HepG2 (cell line): ENCODE measurements around the gene CTXN1. TPM values are rescaled to one million over a fixed set of nuclear protein-coding genes. Genes with fewer than 3 reads are reported as not detected.

ENCODE experiments used
- ATF5 ChIP-seq: sonication (generic); formaldehyde crosslinking; IDR thresholded peaks from 2 replicates; pipeline ENCODE4 v1.4.0; 2020; ENCODE audit warnings: mild to moderate bottlenecking, low read depth, missing genetic modification reagents
- CBX5 ChIP-seq: sonication (generic); formaldehyde crosslinking; IDR thresholded peaks from 2 replicates; pipeline ENCODE4 v1.4.0; 2020; ENCODE audit warnings: missing genetic modification reagents, borderline replicate concordance
- DNMT1 ChIP-seq: sonication (generic); formaldehyde crosslinking; IDR thresholded peaks from 2 replicates; pipeline ENCODE4 v1.5.1; 2020; ENCODE audit warnings: mild to moderate bottlenecking, missing genetic modification reagents
- FOXO1 ChIP-seq: sonication (generic); formaldehyde crosslinking; IDR thresholded peaks from 2 replicates; pipeline ENCODE4 v1.4.0; 2020; ENCODE audit warnings: missing genetic modification reagents
- FOXP1 ChIP-seq, 2 experiments: fragments of 450-650 bp in 1 of 2; IDR thresholded peaks; 2 replicates each; pipeline ENCODE4 v1.6.1; 2017 to 2018; ENCODE audit warnings: antibody characterized with exemption in 1 of 2
- GATAD2A ChIP-seq: IDR thresholded peaks from 2 replicates; pipeline ENCODE4 v1.6.1; 2016
- HDAC2 ChIP-seq: sonication (generic); formaldehyde crosslinking; IDR thresholded peaks from 2 replicates; pipeline ENCODE4 v1.4.0; 2020; ENCODE audit warnings: missing genetic modification reagents
- MTA1 ChIP-seq: sonication (generic); formaldehyde crosslinking; IDR thresholded peaks from 2 replicates; pipeline ENCODE4 v1.4.0; 2020; ENCODE audit warnings: missing genetic modification reagents, mild to moderate bottlenecking, borderline replicate concordance
- NCOA1 ChIP-seq: sonication (generic); formaldehyde crosslinking; IDR thresholded peaks from 2 replicates; pipeline ENCODE4 v1.9.0; 2021; ENCODE audit warnings: missing genetic modification reagents
- NFATC3 ChIP-seq: sonication (generic); formaldehyde crosslinking; IDR thresholded peaks from 2 replicates; pipeline ENCODE4 v1.5.1; 2020; ENCODE audit warnings: mild to moderate bottlenecking, missing genetic modification reagents
- PLRG1 ChIP-seq: fragments of 450-650 bp; conservative IDR thresholded peaks from 2 replicates; pipeline ENCODE4 v1.6.1; 2016
- RARA ChIP-seq: IDR thresholded peaks from 2 replicates; pipeline ENCODE4 v1.6.1; 2016; ENCODE audit warnings: missing genetic modification reagents, missing compliant biosample characterization
- SNAI1 ChIP-seq: sonication (generic); formaldehyde crosslinking; IDR thresholded peaks from 2 replicates; pipeline ENCODE4 v1.5.0; 2020; ENCODE audit warnings: mild to moderate bottlenecking, missing genetic modification reagents, borderline replicate concordance
- TBX2 ChIP-seq: sonication (generic); formaldehyde crosslinking; IDR thresholded peaks from 2 replicates; pipeline ENCODE4 v1.5.0; 2020; ENCODE audit warnings: missing genetic modification reagents, mild to moderate bottlenecking, borderline replicate concordance
- ZNF136 ChIP-seq: sonication (generic); formaldehyde crosslinking; IDR thresholded peaks from 2 replicates; pipeline ENCODE4 v1.8.1; 2022; ENCODE audit warnings: low read depth, mild to moderate bottlenecking, moderate library complexity, missing genetic modification reagents
- ZNF138 ChIP-seq: sonication (generic); formaldehyde crosslinking; IDR thresholded peaks from 2 replicates; pipeline ENCODE4 v1.5.0; 2020; ENCODE audit warnings: mild to moderate bottlenecking, low read depth, missing genetic modification reagents
- ZNF646 ChIP-seq: sonication (generic); formaldehyde crosslinking; IDR thresholded peaks from 2 replicates; pipeline ENCODE4 v1.9.0; 2021; ENCODE audit warnings: mild to moderate bottlenecking, missing genetic modification reagents
- ZNF713 ChIP-seq: sonication (generic); formaldehyde crosslinking; IDR thresholded peaks from 2 replicates; pipeline ENCODE4 v1.4.0; 2020; ENCODE audit warnings: mild to moderate bottlenecking, missing genetic modification reagents
- polyA plus RNA-seq, 8 experiments: library from polyadenylated mRNA; depleted of rRNA in 3 of 8; stranded (reverse) in 7 of 8; unstranded in 1 of 8; fragments of >200 nt; fragmentation: Illumina TruSeq in 4 of 8; extraction: Trizol in 4 of 8; gene quantifications; 2 replicates each; pipeline versions ENCODE4 v1.2.1 to v1.2.3, GENCODE V29; 2011 to 2016; ENCODE audit warnings: low read depth in 4 of 8, missing spikeins in 1 of 8, mixed read lengths in 1 of 8; ENCODE audit not compliant: insufficient read depth in 1 of 8
- total RNA-seq, 5 experiments: library from RNA; depleted of rRNA; stranded (reverse); fragments of >200 nt; fragmentation: Illumina TruSeq; extraction: Trizol; gene quantifications; 2 replicates each; pipeline ENCODE4 v1.2.3, GENCODE V29; 2016; ENCODE audit warnings: low read depth in 1 of 5
- TF ChIP-seq, protein P1 (sequence below): sonication (generic); formaldehyde crosslinking; IDR thresholded peaks from 2 replicates; pipeline ENCODE4; 2020; ENCODE audit warnings: missing genetic modification reagents, mild to moderate bottlenecking, borderline replicate concordance
- TF ChIP-seq, protein P2 (sequence below): IDR thresholded peaks from 2 replicates; pipeline ENCODE4 v1.6.1; 2012; ENCODE audit warnings: inconsistent platforms

CTXN1 gene
- total and polyA plus RNA-seq, 2 of the 13 experiments (the other 11 are each of a cell fraction or from before 2014, with no cell fraction given): 0.11 TPM; not detected in 1

DNA sequence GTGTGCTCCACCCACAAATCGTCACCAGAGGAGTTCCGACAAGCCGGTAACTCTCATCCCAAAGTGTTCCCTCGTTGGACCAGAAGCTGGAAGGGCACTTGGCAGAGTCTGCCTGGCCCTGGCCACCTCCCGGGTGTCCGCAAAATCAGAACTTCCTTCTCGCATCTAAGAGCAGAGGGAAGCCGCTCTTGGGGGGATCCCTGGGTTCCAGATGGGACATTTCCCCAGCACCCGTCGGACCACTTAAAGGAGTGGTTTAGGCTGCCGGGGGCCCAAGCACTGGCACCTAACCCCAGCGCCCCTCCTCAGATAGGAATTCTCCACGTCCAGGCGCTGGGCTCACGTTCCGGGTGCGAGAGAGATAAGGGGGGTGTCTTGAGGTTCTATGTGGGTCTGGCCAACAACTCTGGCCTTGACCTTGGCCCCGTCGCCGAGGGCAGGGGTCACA lies 23.1 kb downstream of the CTXN1 start (continued):
- TF ChIP-seq, protein P1, sequence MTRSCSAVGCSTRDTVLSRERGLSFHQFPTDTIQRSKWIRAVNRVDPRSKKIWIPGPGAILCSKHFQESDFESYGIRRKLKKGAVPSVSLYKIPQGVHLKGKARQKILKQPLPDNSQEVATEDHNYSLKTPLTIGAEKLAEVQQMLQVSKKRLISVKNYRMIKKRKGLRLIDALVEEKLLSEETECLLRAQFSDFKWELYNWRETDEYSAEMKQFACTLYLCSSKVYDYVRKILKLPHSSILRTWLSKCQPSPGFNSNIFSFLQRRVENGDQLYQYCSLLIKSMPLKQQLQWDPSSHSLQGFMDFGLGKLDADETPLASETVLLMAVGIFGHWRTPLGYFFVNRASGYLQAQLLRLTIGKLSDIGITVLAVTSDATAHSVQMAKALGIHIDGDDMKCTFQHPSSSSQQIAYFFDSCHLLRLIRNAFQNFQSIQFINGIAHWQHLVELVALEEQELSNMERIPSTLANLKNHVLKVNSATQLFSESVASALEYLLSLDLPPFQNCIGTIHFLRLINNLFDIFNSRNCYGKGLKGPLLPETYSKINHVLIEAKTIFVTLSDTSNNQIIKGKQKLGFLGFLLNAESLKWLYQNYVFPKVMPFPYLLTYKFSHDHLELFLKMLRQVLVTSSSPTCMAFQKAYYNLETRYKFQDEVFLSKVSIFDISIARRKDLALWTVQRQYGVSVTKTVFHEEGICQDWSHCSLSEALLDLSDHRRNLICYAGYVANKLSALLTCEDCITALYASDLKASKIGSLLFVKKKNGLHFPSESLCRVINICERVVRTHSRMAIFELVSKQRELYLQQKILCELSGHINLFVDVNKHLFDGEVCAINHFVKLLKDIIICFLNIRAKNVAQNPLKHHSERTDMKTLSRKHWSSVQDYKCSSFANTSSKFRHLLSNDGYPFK: no peak
- TF ChIP-seq NFATC3 (CRISPR knock-in tag) (no peak), ZNF136 (CRISPR knock-in tag) (no peak), GATAD2A (CRISPR knock-in tag) (no peak), ATF5 (CRISPR knock-in tag) (no peak), ZNF138 (CRISPR knock-in tag) (0 out of 2 replicates have a peak, but pooled peaks have one; percentile 25), DNMT1 (CRISPR knock-in tag) (no peak), HDAC2 (CRISPR knock-in tag) (no peak), MTA1 (0 out of 2 replicates have a peak, but pooled peaks have one; percentile 29), FOXO1 (CRISPR knock-in tag) (no peak), ZNF713 (CRISPR knock-in tag) (no peak), ZNF646 (CRISPR knock-in tag) (no peak), NCOA1 (CRISPR knock-in tag) (no peak), CBX5 (no peak), FOXP1 (IDR thresholded peaks at IDR 0.05) (no peak), FOXP1 (CRISPR knock-in tag; IDR thresholded peaks at IDR 0.05) (no peak), RARA (CRISPR knock-in tag) (peak; percentile 86), SNAI1 (no peak), TBX2 (CRISPR knock-in tag) (peak; percentile 46; the same call in 1 of the 2 replicates), PLRG1 (no peak)
- TF ChIP-seq, protein P2, sequence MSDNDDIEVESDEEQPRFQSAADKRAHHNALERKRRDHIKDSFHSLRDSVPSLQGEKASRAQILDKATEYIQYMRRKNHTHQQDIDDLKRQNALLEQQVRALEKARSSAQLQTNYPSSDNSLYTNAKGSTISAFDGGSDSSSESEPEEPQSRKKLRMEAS: no peak
